Endothelial cell of umbilical vein (primary cell): Measurements from ENCODE around the gene MBNL2. TPM values are rescaled to one million over a fixed set of nuclear protein-coding genes. Genes with fewer than 3 reads are reported as not detected.

ENCODE experiments used
- BruUV-seq: library from RNA; stranded (reverse); fragments of 400-500 nt; replicated peaks from 2 replicates; lab custom pipeline; 2021; lab: Mats Ljungman, UMichigan
- CTCF ChIA-PET: fragments of 300-600, 350-600 bp; sonication (Branson Sonifier 250); formaldehyde crosslinking; loops from one replicate; lab custom pipeline; 2021; ENCODE audit warnings: antibody characterized with exemption, inconsistent platforms; lab: Charles Lee
- POLR2A ChIA-PET: fragments of 300-600, 350-600 bp; sonication (Branson Sonifier 250); formaldehyde crosslinking; loops from one replicate; lab custom pipeline; 2021; ENCODE audit warnings: antibody characterized with exemption, inconsistent platforms; lab: Charles Lee
- DNase-seq: peaks from one replicate; pipeline ENCODE4 v3.0.0-alpha.2; 2011; ENCODE audit warnings: low read depth, low spot score
- FAIRE-seq: peaks from 2 replicates; lab custom pipeline; 2011; peaks lifted over from hg19 to GRCh38; lab: Jason Lieb, UNC
- H2AFZ ChIP-seq: 2 replicates; pipeline ENCODE4 v1.6.0; 2012; ENCODE audit warnings: low read depth, low read length, control low read depth, inconsistent platforms
- H3K27ac ChIP-seq: 2 replicates; pipeline ENCODE4 v1.5.1; 2011; ENCODE audit warnings: low read depth, mild to moderate bottlenecking, control low read depth, low read length, moderate library complexity; ENCODE audit not compliant: insufficient read depth
- H3K27me3 ChIP-seq, 2 experiments: 2 replicates each; pipeline versions ENCODE4 v1.6.0 to v1.6.1; 2011; ENCODE audit warnings: low read length in 2 of 2, mixed read lengths in 1 of 2; ENCODE audit not compliant: control insufficient read depth in 2 of 2, insufficient read depth in 2 of 2
- H3K36me3 ChIP-seq, 2 experiments: 2 replicates in 1 of 2; 3 replicates in 1 of 2; pipeline ENCODE4 v1.5.1; 2011; ENCODE audit warnings: low read length in 2 of 2, mild to moderate bottlenecking in 1 of 2, moderate library complexity in 1 of 2; ENCODE audit not compliant: control insufficient read depth in 2 of 2, insufficient read depth in 2 of 2; ENCODE audit errors: extremely low read depth in 1 of 2
- H3K4me1 ChIP-seq: 3 replicates; pipeline ENCODE4 v1.5.1; 2011; ENCODE audit warnings: mild to moderate bottlenecking, low read length; ENCODE audit not compliant: control insufficient read depth, insufficient read depth; ENCODE audit errors: extremely low read depth
- H3K4me2 ChIP-seq: 2 replicates; pipeline ENCODE4 v1.6.1; 2011; ENCODE audit warnings: low read length, control low read depth, mixed read lengths; ENCODE audit not compliant: insufficient read depth
- H3K4me3 ChIP-seq, 3 experiments: fragments of 200-600 bp in 1 of 3; sonication (generic), shearing (Covaris generic) in 1 of 3; replicated peaks in 1 of 3; 2 replicates each; pipeline ENCODE4 v1.5.1; 2011 to 2016; ENCODE audit warnings: control low read depth in 3 of 3, low read length in 3 of 3, mild to moderate bottlenecking in 2 of 3, inconsistent platforms in 1 of 3, low read depth in 1 of 3, moderate library complexity in 1 of 3; ENCODE audit not compliant: insufficient read depth in 1 of 3
- H3K79me2 ChIP-seq: 2 replicates; pipeline ENCODE4 v1.6.0; 2012; ENCODE audit warnings: low read length, inconsistent platforms; ENCODE audit not compliant: control insufficient read depth, insufficient read depth
- H3K9ac ChIP-seq: replicated peaks from 2 replicates; pipeline ENCODE3; 2011; ENCODE audit warnings: low read length, control low read depth; ENCODE audit not compliant: insufficient read depth; ENCODE audit errors: extremely low read depth
- H3K9me1 ChIP-seq: replicated peaks from 3 replicates; pipeline ENCODE4 v1.6.0; 2011; ENCODE audit warnings: mild to moderate bottlenecking, low read length; ENCODE audit not compliant: control insufficient read depth, insufficient read depth; ENCODE audit errors: extremely low read depth
- H3K9me3 ChIP-seq: replicated peaks from 2 replicates; pipeline ENCODE4 v1.5.1; 2012; ENCODE audit warnings: low read length, inconsistent platforms; ENCODE audit not compliant: control insufficient read depth, insufficient read depth
- H4K20me1 ChIP-seq: replicated peaks from 2 replicates; pipeline ENCODE3; 2011; ENCODE audit warnings: mild to moderate bottlenecking, low read length; ENCODE audit not compliant: control insufficient read depth, insufficient read depth; ENCODE audit errors: extremely low read depth
- EZH2 ChIP-seq: IDR thresholded peaks from 2 replicates; pipeline ENCODE4 v1.6.1; 2012; ENCODE audit warnings: borderline replicate concordance, low read depth, mild to moderate bottlenecking, moderate library complexity, low read length, inconsistent platforms; ENCODE audit not compliant: severe bottlenecking
- FOS ChIP-seq: IDR thresholded peaks from 2 replicates; pipeline ENCODE4 v1.6.1; 2011; ENCODE audit warnings: mild to moderate bottlenecking, low read length, moderate library complexity, borderline replicate concordance; ENCODE audit not compliant: insufficient read depth
- GATA2 ChIP-seq: IDR thresholded peaks from 2 replicates; pipeline ENCODE4 v1.7.0; 2011; ENCODE audit warnings: low read depth, mild to moderate bottlenecking, moderate library complexity, mixed read lengths, low read length; ENCODE audit not compliant: insufficient read length, insufficient read depth
- JUN ChIP-seq: IDR thresholded peaks from 2 replicates; pipeline ENCODE4 v1.6.1; 2011; ENCODE audit warnings: borderline replicate concordance, low read depth; ENCODE audit not compliant: insufficient read length, insufficient read depth
- MYC ChIP-seq: IDR thresholded peaks from one replicate; pipeline ENCODE4 v1.6.1; 2011; ENCODE audit warnings: mild to moderate bottlenecking, low read depth, low read length
- POLR2A ChIP-seq: IDR thresholded peaks from 2 replicates; pipeline ENCODE4 v1.6.1; 2012; ENCODE audit warnings: low read depth, mild to moderate bottlenecking, control low read depth, low read length
- POLR2AphosphoS5 ChIP-seq: IDR thresholded peaks from 2 replicates; pipeline ENCODE4 v1.6.1; 2012; ENCODE audit warnings: low read depth, mild to moderate bottlenecking, control low read depth, low read length, moderate library complexity; ENCODE audit not compliant: insufficient read depth
- dilution Hi-C: fragments of 300-500 bp; cut with MboI; formaldehyde crosslinking; loops from one replicate; pipeline ENCODE4 v1.15.0; 2019; ENCODE audit warnings: low sequenced_read_pairs; ENCODE audit not compliant: extremely low pct_ligation_motif_present
- intact Hi-C: fragments of 100-400 bp; cut with micrococcal nuclease; formaldehyde crosslinking; loops from one replicate; pipeline ENCODE4 v1.10.0; 2022
- polyA plus RNA-seq, 4 experiments: library from polyadenylated mRNA; depleted of rRNA in 3 of 4; stranded (reverse) in 3 of 4; unstranded in 1 of 4; fragments of >200 nt; gene quantifications; 2 replicates each; pipeline versions ENCODE4 v1.2.1 to v1.2.3, GENCODE V29; 2011 to 2012; ENCODE audit warnings: missing spikeins in 1 of 4
- total RNA-seq: library from RNA; stranded (reverse); gene quantifications from 2 replicates; pipeline ENCODE4 v1.2.3, GENCODE V29; 2021
- TF ChIP-seq, protein P1 (sequence below): IDR thresholded peaks from 2 replicates; pipeline ENCODE4 v1.6.1; 2011; ENCODE audit not compliant: insufficient read depth, insufficient read length
- TF ChIP-seq, protein P2 (sequence below), 2 donors: IDR thresholded peaks; 1 replicate in 1 of 2; 2 replicates in 1 of 2; pipeline ENCODE4 v1.5.1; 2011; ENCODE audit warnings: low read length in 2 of 2, mild to moderate bottlenecking in 2 of 2, moderate library complexity in 2 of 2, control low read depth in 1 of 2, inconsistent platforms in 1 of 2, low read depth in 1 of 2; ENCODE audit not compliant: insufficient read depth in 1 of 2; ENCODE audit errors: extremely low read depth in 1 of 2

MBNL2 gene
- total and polyA plus RNA-seq, 2 donors (not counting 3 experiments of a cell fraction or from before 2014, with no cell fraction given): 32.9 to 76.5 TPM

DNA sequence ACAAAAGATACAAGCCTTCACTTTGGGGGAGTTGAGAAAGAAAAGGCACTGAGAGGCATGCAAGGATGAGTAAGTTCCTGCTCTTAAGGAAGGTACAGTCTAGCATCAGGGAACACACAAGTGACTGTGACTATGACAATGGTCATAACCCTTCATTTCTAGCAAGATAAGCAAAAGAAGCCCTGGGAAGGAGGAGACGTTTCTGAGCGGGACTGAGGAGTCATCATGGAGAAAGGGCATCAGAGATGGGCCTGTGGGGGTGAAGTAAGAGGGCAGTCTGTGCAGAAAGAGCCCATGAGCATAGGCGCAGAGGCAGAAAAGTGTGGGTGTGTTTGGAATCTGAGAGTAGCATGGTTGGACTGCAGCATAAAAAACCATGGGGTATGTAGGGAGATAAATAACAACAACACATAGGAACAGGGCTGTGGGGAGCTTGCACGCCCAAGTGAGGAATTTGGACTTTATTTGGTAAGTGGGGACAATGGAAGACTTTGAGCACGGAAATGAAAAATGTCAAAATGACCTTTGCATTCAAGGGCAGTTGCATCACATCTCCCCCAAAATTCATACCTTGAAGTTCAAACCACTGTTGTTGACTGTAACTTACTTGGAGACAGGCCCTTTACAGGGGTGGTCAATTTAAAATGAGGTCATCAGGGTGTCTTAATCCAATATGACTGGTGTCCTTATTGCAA is 86.7 kb downstream of the MBNL2 start:
- dilution Hi-C loops: no loop called here
- Histone ChIP-seq H3K4me3 (no peak overlapping the region), H3K27me3 (no peaks in the 10 kb centered on the region), H3K9me3 (no peaks in the 10 kb centered on the region), H4K20me1 (no peaks in the 10 kb centered on the region), H3K4me2 (peak overlapping the region; percentile 56), H3K27ac (peak overlapping the region; percentile 83), H2AFZ (no peak overlapping the region), H3K36me3 (no peaks in the 10 kb centered on the region), H3K9me1 (no peaks in the 10 kb centered on the region), H3K4me1 (peaks cover 38% of the 10 kb centered on the region), H3K79me2 (peaks cover 43% of the 10 kb centered on the region), H3K9ac (peak overlapping the region; percentile 46)
- intact Hi-C loops: loop anchor here (1.0 kb wide), 4 partner anchors 13 to 87 kb away; partner anchors contain the start of gene MBNL2
- FAIRE-seq (no peak), DNase-seq (no peak)
- TSS peak; percentile 32 for BruUV-seq
- ChIA-PET CTCF (interaction anchor here (0.6 to 1.5 kb wide), 9 partner anchors 9 to 199 kb away, joined by 3 to 8 read pairs (median 3); no protein-coding TSS in a partner anchor), POLR2A (interaction anchor here (1.2 to 1.8 kb wide), 2 partner anchors 13 to 85 kb away, joined by 3 read pairs; no protein-coding TSS in a partner anchor)
- TF ChIP-seq, protein P1, sequence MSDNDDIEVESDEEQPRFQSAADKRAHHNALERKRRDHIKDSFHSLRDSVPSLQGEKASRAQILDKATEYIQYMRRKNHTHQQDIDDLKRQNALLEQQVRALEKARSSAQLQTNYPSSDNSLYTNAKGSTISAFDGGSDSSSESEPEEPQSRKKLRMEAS: no peak
- no peak for TF ChIP-seq GATA2
- no peak for TF ChIP-seq JUN
- no peak for TF ChIP-seq POLR2A
- TF ChIP-seq FOS: no peak
- TF ChIP-seq, protein P2, sequence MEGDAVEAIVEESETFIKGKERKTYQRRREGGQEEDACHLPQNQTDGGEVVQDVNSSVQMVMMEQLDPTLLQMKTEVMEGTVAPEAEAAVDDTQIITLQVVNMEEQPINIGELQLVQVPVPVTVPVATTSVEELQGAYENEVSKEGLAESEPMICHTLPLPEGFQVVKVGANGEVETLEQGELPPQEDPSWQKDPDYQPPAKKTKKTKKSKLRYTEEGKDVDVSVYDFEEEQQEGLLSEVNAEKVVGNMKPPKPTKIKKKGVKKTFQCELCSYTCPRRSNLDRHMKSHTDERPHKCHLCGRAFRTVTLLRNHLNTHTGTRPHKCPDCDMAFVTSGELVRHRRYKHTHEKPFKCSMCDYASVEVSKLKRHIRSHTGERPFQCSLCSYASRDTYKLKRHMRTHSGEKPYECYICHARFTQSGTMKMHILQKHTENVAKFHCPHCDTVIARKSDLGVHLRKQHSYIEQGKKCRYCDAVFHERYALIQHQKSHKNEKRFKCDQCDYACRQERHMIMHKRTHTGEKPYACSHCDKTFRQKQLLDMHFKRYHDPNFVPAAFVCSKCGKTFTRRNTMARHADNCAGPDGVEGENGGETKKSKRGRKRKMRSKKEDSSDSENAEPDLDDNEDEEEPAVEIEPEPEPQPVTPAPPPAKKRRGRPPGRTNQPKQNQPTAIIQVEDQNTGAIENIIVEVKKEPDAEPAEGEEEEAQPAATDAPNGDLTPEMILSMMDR (IDR thresholded peaks at IDR 0.05; ENCODE audit: extremely low read depth in 1 of 2, insufficient read depth in 1 of 2, low read depth in 1 of 2, low read length in 2 of 2): no peak
- no peak for TF ChIP-seq EZH2
- no peak for TF ChIP-seq MYC
- TF ChIP-seq POLR2AphosphoS5: no peak
